ENCODE results near the gene IL23A. TPM values are rescaled to one million over a fixed set of nuclear protein-coding genes. Genes with fewer than 3 reads are reported as not detected.
A peak's percentile ranks its signal among the peaks of the same experiment; 100 is the strongest.
"Not testable (repeated sequence)": the region's sequence is repeated elsewhere in the genome, so short reads cannot be mapped to it uniquely, and the experiment has no call there.

The IL23A gene
- total RNA-seq, 1 experiment from 2014 or later = 0.51 TPM

- DNase-seq (ENCODE audit: low read depth) = no peak
- in situ Hi-C loops (cut with HindIII; ENCODE audit: low pct_unique_long_range_greater_than_20kb, low sequenced_read_pairs) = no loop called here
Observed at GRCh38 chr12:56321027-56321426, 17.7 kb upstream of the IL23A start.

GRCh38 chr12:56321610-56322009 is 17.1 kb upstream of the IL23A start:
- DNase-seq (ENCODE audit: low read depth); in situ Hi-C loops (cut with HindIII; ENCODE audit: low pct_unique_long_range_greater_than_20kb, low sequenced_read_pairs): not testable (repeated sequence)

GRCh38 chr12:56324206-56324605 is 14.5 kb upstream of the IL23A start:
- in situ Hi-C loops (cut with HindIII; ENCODE audit: low pct_unique_long_range_greater_than_20kb, low sequenced_read_pairs) = no loop called here
- no peak for DNase-seq (ENCODE audit: low read depth)

GRCh38 chr12:56326126-56326525 is 12.6 kb upstream of the IL23A start:
- no peak for DNase-seq (ENCODE audit: low read depth)
- in situ Hi-C loops (cut with HindIII; ENCODE audit: low pct_unique_long_range_greater_than_20kb, low sequenced_read_pairs) = no loop called here

- in situ Hi-C loops (cut with HindIII; ENCODE audit: low pct_unique_long_range_greater_than_20kb, low sequenced_read_pairs) = no loop called here
- DNase-seq (ENCODE audit: low read depth) = no peak
Observed at GRCh38 chr12:56326533-56326932, 12.2 kb upstream of the IL23A start.

DNA sequence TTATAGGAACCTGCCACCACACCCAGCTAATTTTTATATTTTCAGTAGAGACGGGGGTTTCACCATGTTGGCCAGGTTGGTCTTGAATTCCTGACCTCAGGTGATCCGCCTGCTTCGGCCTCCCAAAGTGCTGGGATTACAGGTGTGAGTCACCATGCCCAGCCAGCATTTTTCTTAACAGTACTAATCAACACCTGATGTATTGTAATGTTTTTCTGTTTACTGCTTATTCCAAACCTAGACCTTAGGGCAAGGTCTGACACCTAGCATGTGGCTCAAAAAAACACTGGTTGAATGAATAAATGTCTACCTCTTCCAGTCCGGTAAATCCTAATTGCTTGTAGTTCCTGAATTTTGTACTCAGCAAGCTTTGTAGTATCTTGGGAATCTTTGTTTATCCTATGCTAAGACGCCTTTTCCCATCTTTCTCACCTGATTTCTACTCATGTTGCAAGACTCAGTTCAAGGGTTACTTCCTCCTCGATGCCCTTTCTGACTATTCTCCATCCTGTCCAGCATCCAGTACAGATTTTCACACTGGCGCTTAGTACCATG is 7.7 kb upstream of the IL23A start:
- in situ Hi-C loops (cut with HindIII; ENCODE audit: low pct_unique_long_range_greater_than_20kb, low sequenced_read_pairs) = no loop called here
- DNase-seq (ENCODE audit: low read depth) = no peak

- in situ Hi-C loops (cut with HindIII; ENCODE audit: low pct_unique_long_range_greater_than_20kb, low sequenced_read_pairs) = no loop called here
- DNase-seq (ENCODE audit: low read depth) = no peak
Observed at GRCh38 chr12:56332512-56333196, 6.0 kb upstream of the IL23A start.

GRCh38 chr12:56333197-56333678 is 5.4 kb upstream of the IL23A start:
- no peak for DNase-seq (ENCODE audit: low read depth)
- in situ Hi-C loops (cut with HindIII; ENCODE audit: low pct_unique_long_range_greater_than_20kb, low sequenced_read_pairs) = no loop called here

DNA sequence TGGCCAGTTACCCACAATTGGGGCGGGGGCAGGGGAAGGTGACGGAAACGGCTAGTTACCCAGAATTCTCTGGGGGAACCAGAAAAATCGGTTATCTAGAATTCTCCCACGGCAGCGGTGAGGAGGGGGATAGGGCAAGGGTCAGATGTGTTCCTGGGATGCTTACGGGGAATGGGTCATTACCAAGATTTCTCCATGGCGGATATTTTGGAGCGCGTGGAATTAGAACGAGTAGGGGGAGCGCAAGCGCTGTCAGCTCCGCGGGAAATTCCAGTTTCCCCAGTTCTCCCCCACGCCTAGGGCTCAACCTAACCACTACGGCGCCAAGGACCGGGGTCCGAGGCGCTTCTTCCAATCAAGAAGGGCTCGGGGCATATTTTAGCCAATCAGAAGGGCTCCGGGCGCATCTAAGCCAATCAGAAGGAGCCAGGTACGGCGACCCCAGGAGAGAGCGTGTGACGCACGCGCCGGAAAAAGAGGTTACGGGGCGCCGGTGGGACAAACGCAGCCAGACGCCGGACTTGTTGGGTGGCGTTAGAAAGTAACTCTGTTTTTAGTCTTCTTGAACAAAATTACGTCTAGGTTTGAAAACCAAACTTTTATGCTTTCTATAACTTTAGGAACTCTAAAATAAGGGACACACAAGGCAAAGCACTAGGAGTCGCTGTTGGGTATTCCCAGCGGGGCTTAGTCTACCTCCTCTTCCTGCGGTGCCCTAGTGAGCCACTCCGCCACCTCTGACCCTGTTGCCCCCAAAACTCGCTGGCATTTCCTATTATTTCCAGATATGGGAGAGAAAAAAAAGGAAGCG is 4.8 kb upstream of the IL23A start, which contains the start of gene PAN2:
PAN2 (minus strand) TSS at position 322 of the 811 bp plus-strand sequence. CDS start 906 bp downstream, outside the sequence.
- in situ Hi-C loops (cut with HindIII; ENCODE audit: low pct_unique_long_range_greater_than_20kb, low sequenced_read_pairs) = no loop called here
- peak; percentile 98 for DNase-seq (ENCODE audit: low read depth)

GRCh38 chr12:56334490-56334793 is 4.2 kb upstream of the IL23A start:
- no peak for DNase-seq (ENCODE audit: low read depth)

DNA sequence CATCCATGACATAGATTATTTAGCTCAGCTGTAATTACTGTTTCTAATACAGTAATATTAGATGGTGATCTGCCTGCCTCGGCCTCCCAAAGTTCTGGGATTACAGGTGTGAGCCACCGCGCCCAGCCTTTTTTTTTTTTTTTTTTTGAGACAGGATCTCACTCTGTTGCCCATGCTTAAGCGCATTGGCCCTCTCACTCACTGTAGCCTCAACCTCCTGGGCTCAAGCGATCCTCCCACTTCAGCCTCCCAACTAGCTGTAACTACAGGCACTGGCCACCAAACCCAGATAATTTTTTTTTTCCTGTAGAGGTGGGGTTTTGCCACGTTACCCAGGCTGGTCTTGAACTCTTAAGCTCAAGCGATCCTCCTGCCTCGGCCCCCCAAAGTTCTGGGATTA is 3.2 kb upstream of the IL23A start:
- in situ Hi-C loops (cut with HindIII; ENCODE audit: low pct_unique_long_range_greater_than_20kb, low sequenced_read_pairs); DNase-seq (ENCODE audit: low read depth): not testable (repeated sequence)

More at GRCh38 chr12:56334490-56334793, 4.2 kb upstream of the IL23A start:
- in situ Hi-C loops (cut with HindIII; ENCODE audit: low pct_unique_long_range_greater_than_20kb, low sequenced_read_pairs) = no loop called here

DNA sequence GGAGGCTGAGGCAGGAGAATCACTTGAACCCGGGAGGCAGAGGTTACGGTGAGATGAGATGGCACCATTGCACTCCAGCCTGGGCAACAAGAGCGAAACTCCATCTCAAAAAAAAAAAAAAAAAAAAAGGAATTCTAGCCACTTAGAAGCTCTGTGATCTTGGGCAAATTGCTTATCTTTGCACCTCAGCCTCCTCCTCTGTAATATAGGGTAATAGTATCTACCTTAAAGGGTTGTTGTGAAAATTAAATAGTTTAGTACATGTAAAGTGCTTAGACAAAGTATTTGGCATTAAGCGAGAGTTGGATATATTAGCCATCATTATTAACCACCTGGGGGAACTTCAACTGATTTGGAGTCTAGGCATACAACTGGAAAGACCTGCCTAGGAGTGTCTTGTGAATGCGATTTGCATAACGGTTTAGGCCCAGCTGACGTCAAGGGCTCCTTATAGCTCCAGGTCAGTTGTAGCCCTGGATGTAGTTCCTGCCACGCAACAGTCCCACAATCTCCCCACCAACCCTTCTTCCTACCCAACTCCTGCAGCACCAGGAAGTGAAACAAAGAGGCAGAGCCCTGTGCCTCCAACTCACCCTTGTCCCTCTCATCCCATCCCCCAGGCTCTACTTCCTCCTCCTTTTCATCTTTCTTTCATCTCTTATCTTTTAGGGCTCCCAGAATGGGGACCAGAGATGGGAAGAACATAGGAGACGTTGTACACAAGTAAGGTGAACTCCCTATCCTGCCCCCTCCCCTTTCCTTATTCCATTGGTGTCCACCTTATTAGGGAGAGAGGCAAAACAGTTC is 2.1 kb upstream of the IL23A start:
- in situ Hi-C loops (cut with HindIII; ENCODE audit: low pct_unique_long_range_greater_than_20kb, low sequenced_read_pairs) = no loop called here
- DNase-seq (ENCODE audit: low read depth) = no peak

DNA sequence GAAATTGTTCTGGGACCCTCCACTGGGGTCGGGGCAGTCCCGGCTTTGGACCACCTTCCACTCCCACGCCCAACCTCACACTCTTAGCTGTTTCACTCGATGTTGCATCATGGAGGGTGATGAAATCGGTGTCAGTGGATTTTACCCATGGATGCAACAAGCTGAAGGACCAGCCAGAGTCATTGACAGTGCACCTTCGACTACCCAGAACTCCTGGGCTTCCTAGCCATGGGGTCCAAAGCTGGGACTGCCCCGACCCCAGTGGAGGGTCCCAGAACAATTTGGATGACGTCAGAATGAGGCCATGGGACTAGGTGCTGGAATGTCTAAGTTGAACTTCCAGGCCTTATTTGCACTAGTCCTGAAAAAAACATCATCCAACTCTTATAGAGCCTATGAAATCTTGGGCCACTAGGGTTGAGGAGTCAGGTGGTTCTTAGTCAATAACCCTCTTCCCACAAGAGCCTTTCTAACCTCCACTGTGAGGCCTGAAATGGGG is 882 bp upstream of the IL23A start:
- DNase-seq (ENCODE audit: low read depth) = no peak
- in situ Hi-C loops (cut with HindIII; ENCODE audit: low pct_unique_long_range_greater_than_20kb, low sequenced_read_pairs) = no loop called here

- in situ Hi-C loops (cut with HindIII; ENCODE audit: low pct_unique_long_range_greater_than_20kb, low sequenced_read_pairs) = no loop called here
- no peak for DNase-seq (ENCODE audit: low read depth)
Observed at GRCh38 chr12:56339158-56339422, 406 bp downstream of the IL23A start.

DNA sequence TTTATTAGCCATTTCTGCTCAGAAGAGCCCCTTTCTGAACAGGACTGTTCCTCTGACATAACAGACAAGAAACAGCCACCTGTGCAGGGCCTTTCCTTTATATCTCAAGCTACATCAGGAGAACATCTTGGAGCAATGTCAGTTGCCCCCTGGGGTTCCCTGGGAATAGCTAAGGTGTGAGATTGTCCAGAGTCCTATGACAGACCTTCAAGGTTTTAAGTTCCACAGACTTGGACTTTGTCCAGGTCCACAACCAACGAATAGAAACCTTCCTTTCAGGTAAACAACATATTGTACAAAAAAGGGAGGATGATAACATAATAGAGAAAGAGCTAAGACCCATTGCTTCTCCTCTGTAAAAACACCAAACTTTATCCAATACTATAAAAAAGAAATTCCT is 2.9 kb downstream of the IL23A start:
- DNase-seq (ENCODE audit: low read depth) = no peak
- in situ Hi-C loops (cut with HindIII; ENCODE audit: low pct_unique_long_range_greater_than_20kb, low sequenced_read_pairs) = no loop called here

GRCh38 chr12:56342290-56342689 is 3.6 kb downstream of the IL23A start:
- in situ Hi-C loops (cut with HindIII; ENCODE audit: low pct_unique_long_range_greater_than_20kb, low sequenced_read_pairs); DNase-seq (ENCODE audit: low read depth): not testable (repeated sequence)

GRCh38 chr12:56346675-56347074 is 8.0 kb downstream of the IL23A start:
- in situ Hi-C loops (cut with HindIII; ENCODE audit: low pct_unique_long_range_greater_than_20kb, low sequenced_read_pairs) = no loop called here
- no peak for DNase-seq (ENCODE audit: low read depth)

- DNase-seq (ENCODE audit: low read depth); in situ Hi-C loops (cut with HindIII; ENCODE audit: low pct_unique_long_range_greater_than_20kb, low sequenced_read_pairs): not testable (repeated sequence)
Observed at GRCh38 chr12:56347255-56347654, 8.6 kb downstream of the IL23A start.

GRCh38 chr12:56348776-56349175 is 10.1 kb downstream of the IL23A start:
- in situ Hi-C loops (cut with HindIII; ENCODE audit: low pct_unique_long_range_greater_than_20kb, low sequenced_read_pairs) = no loop called here
- DNase-seq (ENCODE audit: low read depth) = no peak
